ENCODE measurements around the gene KIAA0232.

DNA sequence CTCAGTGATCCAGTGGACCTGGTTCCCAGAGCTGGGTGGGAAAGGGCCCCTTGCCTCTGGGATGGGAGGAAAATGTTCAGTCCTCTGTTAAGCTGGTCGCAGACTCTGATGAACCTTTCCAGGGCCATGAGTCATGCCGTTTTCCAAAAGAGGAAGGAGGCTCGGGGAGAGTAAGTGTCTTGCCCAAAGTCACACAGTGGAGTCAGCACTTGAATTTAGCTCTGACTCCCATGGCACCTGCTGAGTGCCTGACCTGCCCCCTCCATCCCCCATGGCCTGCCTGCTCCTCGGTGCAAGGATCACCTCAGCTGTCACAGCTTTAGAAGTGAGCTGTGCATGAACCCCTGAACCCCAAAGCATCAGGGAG is 14.0 kb upstream of the KIAA0232 start:
- TF ChIP-seq CTCF (IDR thresholded peaks at IDR 0.05 in 8 of 11, conservative IDR thresholded peaks at IDR 0.05 in 3 of 11) (no peak), POLR2AphosphoS5 (IDR thresholded peaks at IDR 0.05) (no peak)
